ENCODE results near the gene PTGES2.

The PTGES2 gene

GRCh38 chr9:128127990-128128835, 684 bp upstream of the PTGES2 start:
- no peak for TF ChIP-seq CTCF (IDR thresholded peaks at IDR 0.05)
- peak; percentile 71 to 89 for DNase-seq
- Histone ChIP-seq H3K27ac (peak overlapping the region; percentile 89 to 91), H3K27me3 (peaks cover 0 to 6% of the 10 kb centered on the region in 2 donors), H3K9me3 (no peaks in the 10 kb centered on the region), H3K4me1 (peaks cover 0 to 36% (median 27%) of the 10 kb centered on the region in 4 donors), H3K36me3 (peaks cover 0 to 17% (median 15%) of the 10 kb centered on the region in 3 donors), H3K4me3 (peak overlapping the region; percentile 74 to 97)
- intact Hi-C loops (cut with DNase I; ENCODE audit: low total_unique reads): no loop called here

- Histone ChIP-seq H3K4me1 (peaks cover 0 to 36% (median 27%) of the 10 kb centered on the region in 4 donors), H3K9me3 (no peaks in the 10 kb centered on the region), H3K27ac (no peak overlapping the region), H3K36me3 (peaks cover 8 to 39% (median 37%) of the 10 kb centered on the region in 3 donors), H3K4me3 (no peak overlapping the region), H3K27me3 (no peaks in the 10 kb centered on the region)
- no peak for DNase-seq
- TF ChIP-seq CTCF (IDR thresholded peaks at IDR 0.05): no peak
- intact Hi-C loops (cut with DNase I; ENCODE audit: low total_unique reads): no loop called here
These were observed 1.8 kb downstream of the PTGES2 start for GRCh38 chr9:128125580-128126354.

- Histone ChIP-seq H3K4me3 (no peak overlapping the region), H3K4me1 (peaks cover 0 to 36% (median 27%) of the 10 kb centered on the region in 4 donors), H3K27me3 (no peaks in the 10 kb centered on the region), H3K36me3 (peaks cover 8 to 46% (median 44%) of the 10 kb centered on the region in 3 donors), H3K9me3 (no peaks in the 10 kb centered on the region), H3K27ac (no peak overlapping the region)
- intact Hi-C loops (cut with DNase I; ENCODE audit: low total_unique reads): no loop called here
- peak in 1 of 2 donors; percentile 69 for DNase-seq
- TF ChIP-seq CTCF (IDR thresholded peaks at IDR 0.05): peak in 1 of 2 experiments; percentile 24
These were observed 2.5 kb downstream of the PTGES2 start for GRCh38 chr9:128124873-128125579.

GRCh38 chr9:128124451-128124850, 3.1 kb downstream of the PTGES2 start:
- H3K4me3 ChIP-seq: no peak overlapping the region
- no peaks in the 10 kb centered on the region for H3K9me3 ChIP-seq
- H3K36me3 ChIP-seq: peaks cover 8 to 47% (median 44%) of the 10 kb centered on the region in 3 donors
- intact Hi-C loops (cut with DNase I; ENCODE audit: low total_unique reads): no loop called here
- no peak for TF ChIP-seq CTCF (IDR thresholded peaks at IDR 0.05)
- no peaks in the 10 kb centered on the region for H3K27me3 ChIP-seq
- no peak for DNase-seq
- H3K4me1 ChIP-seq: peaks cover 0 to 35% (median 26%) of the 10 kb centered on the region in 4 donors
- H3K27ac ChIP-seq: no peak overlapping the region

- no peak for DNase-seq
- Histone ChIP-seq H3K4me3 (no peak overlapping the region), H3K36me3 (peaks cover 8 to 47% (median 44%) of the 10 kb centered on the region in 3 donors), H3K27ac (no peak overlapping the region), H3K27me3 (no peaks in the 10 kb centered on the region), H3K9me3 (no peaks in the 10 kb centered on the region), H3K4me1 (peaks cover 0 to 26% (median 20%) of the 10 kb centered on the region in 4 donors)
- intact Hi-C loops (cut with DNase I; ENCODE audit: low total_unique reads): no loop called here
- no peak for TF ChIP-seq CTCF (IDR thresholded peaks at IDR 0.05)
These were observed 4.0 kb downstream of the PTGES2 start for GRCh38 chr9:128123451-128124080.

All from tibial artery (tissue), 4 donors.